Large intestine (tissue), 3 donors: ENCODE measurements around the gene OSTN. TPM values are rescaled to one million over a fixed set of nuclear protein-coding genes. Genes with fewer than 3 reads are reported as not detected.
A peak's percentile ranks its signal among the peaks of the same experiment; 100 is the strongest.
"Not testable (repeated sequence)": the region's sequence is repeated elsewhere in the genome, so short reads cannot be mapped to it uniquely, and the experiment has no call there.

Experiments
- DNase-seq, 2 donors: peaks; one replicate each; pipeline versions ENCODE4 v3.0.0 to v3.0.0-alpha.2; 2013
- H3K27ac ChIP-seq: one replicate; pipeline ENCODE4 v1.5.1; 2013; ENCODE audit warnings: low read length
- H3K27me3 ChIP-seq: 2 replicates; pipeline ENCODE4 v1.6.1; 2013; ENCODE audit warnings: low read length; ENCODE audit not compliant: control insufficient read depth, insufficient read depth
- H3K36me3 ChIP-seq: 2 replicates; pipeline ENCODE4 v1.6.1; 2013; ENCODE audit warnings: low read length; ENCODE audit not compliant: control insufficient read depth, insufficient read depth
- H3K4me1 ChIP-seq: one replicate; pipeline ENCODE4 v1.6.1; 2013; ENCODE audit warnings: low read length; ENCODE audit not compliant: control insufficient read depth, insufficient read depth
- H3K4me3 ChIP-seq: one replicate; pipeline ENCODE4 v1.5.1; 2013; ENCODE audit warnings: low read length
- H3K9me3 ChIP-seq: one replicate; pipeline ENCODE4 v1.6.1; 2013; ENCODE audit warnings: mild to moderate bottlenecking, low read depth, low read length, moderate library complexity; ENCODE audit not compliant: control insufficient read depth
- WGBS: methylation state at CpG from one replicate; pipeline ENCODE4 v1.1.5; 2013; ENCODE audit warnings: low lambda C conversion rate; ENCODE audit not compliant: insufficient coverage; 5-methylcytosine and 5-hydroxymethylcytosine counted together
- polyA plus RNA-seq: library from polyadenylated mRNA; unstranded; fragments of 120-200 nt; gene quantifications from one replicate; pipeline ENCODE4 v1.2.1, GENCODE V29; 2013

The OSTN gene
- polyA plus RNA-seq, 1 donor = 0.12 TPM

- no peaks in the 10 kb centered on the region for H3K27me3 ChIP-seq
- no peak overlapping the region for H3K4me3 ChIP-seq
- no peak for DNase-seq
- H3K4me1 ChIP-seq = no peaks in the 10 kb centered on the region
- H3K9me3 ChIP-seq = no peaks in the 10 kb centered on the region
- H3K27ac ChIP-seq = no peak overlapping the region
- H3K36me3 ChIP-seq = no peaks in the 10 kb centered on the region
- WGBS = 83% methylated on average over 1 of the region's 5 CpGs
Observed at GRCh38 chr3:191227541-191227940, 28.5 kb downstream of the OSTN start.

DNA sequence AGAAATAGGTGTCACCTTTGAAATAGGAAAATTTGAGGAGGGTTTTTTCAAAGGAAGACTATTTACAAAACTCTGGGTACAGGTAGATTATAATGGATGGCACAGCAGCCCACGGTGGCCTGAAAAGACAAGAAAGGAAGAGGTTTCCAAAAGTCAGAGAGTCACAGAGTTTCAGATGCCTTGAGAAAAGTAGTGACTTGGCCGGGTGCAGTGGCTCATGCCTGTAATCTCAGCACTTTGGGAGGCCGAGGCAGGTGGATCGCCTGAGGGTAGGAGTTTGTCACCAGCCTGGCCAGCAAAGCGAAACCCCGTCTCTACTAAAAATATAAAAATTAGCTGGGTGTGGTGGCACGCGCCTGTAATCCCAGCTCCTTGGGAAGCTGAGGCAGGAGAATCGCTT lies 35.2 kb downstream of the OSTN start:
- DNase-seq = no peak
- Histone ChIP-seq H3K36me3 (no peaks in the 10 kb centered on the region), H3K4me1 (no peaks in the 10 kb centered on the region), H3K9me3 (no peaks in the 10 kb centered on the region), H3K27ac (no peak overlapping the region), H3K27me3 (no peaks in the 10 kb centered on the region), H3K4me3 (no peak overlapping the region)
- WGBS = 60% methylated on average over 1 of the region's 9 CpGs

- H3K4me1 ChIP-seq = no peaks in the 10 kb centered on the region
- no peak for DNase-seq
- H3K27ac ChIP-seq = no peak overlapping the region
- H3K4me3 ChIP-seq = no peak overlapping the region
- no peaks in the 10 kb centered on the region for H3K27me3 ChIP-seq
- no peaks in the 10 kb centered on the region for H3K9me3 ChIP-seq
- 67% methylated on average over 3 of the region's 4 CpGs for WGBS
- H3K36me3 ChIP-seq = no peaks in the 10 kb centered on the region
Observed at GRCh38 chr3:191235331-191236314, 36.6 kb downstream of the OSTN start.

GRCh38 chr3:191236646-191237045 lies 37.6 kb downstream of the OSTN start:
- no peak overlapping the region for H3K4me3 ChIP-seq
- no peaks in the 10 kb centered on the region for H3K9me3 ChIP-seq
- WGBS = no CpG with 5 or more reads among the region's 3 CpGs
- no peaks in the 10 kb centered on the region for H3K4me1 ChIP-seq
- no peaks in the 10 kb centered on the region for H3K27me3 ChIP-seq
- no peak overlapping the region for H3K27ac ChIP-seq
- DNase-seq = no peak
- H3K36me3 ChIP-seq = no peaks in the 10 kb centered on the region

DNA sequence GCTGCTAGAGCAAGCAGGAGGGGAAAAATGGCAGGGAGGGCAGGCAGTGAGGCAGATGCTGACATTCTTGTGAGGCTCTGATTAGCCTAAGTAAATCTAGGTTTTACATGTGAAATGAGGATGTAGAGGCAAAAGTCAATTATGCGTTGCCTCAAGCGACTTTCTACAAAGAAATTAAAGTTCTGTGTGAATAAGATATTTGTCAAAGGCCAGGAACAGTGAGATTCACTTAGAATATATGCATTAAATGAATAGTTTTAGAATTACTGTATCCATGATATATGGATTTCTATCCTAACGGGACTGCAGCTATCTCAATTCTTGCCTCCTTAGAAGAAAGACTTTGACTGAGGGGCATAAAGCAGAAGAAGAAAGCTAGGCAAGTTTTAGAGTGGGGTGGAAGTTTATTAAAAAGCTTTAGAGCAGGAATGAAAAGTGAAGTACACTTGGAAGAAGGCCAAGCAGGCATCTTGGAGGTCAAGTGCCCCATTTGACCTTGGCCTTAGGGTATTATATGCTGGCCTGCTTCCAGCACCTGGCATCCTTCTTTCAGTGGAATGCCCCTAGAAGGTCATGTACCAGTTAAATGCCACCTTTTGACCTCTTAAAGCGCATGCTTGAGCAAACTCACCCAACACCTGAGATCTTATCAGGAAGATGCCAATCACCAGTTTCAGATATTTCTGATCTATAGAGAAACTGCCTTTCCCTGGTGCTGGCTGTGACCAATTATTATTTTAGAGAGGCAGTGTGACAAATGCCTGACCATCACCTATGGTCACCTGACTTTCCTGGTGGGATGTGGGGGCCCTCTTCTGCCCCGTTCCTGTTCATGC lies 38.2 kb downstream of the OSTN start:
- H3K27me3 ChIP-seq = no peaks in the 10 kb centered on the region

DNA sequence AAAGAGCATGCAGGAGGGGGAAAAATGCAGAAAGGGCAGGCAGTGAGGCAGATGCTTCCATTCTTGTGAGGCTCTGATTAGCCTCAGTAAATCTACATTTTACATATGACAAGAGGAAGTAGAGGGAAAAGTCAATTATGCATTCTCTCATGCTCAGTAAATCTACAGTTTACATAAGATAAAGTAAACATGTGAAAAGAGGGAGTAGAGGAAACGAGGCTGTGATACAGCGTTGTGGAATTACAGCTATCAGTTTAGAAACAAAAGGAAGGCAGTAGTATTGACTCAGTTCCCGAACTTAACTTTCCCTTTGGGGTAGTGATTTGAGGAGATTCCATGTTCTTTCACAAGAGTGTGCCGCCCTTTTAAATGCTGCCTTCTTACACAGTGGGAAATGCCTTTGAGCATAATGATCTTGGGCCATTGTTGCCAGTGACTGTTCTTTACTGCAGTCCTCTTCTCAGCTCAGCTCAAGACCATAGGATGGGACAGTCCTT lies 39.3 kb downstream of the OSTN start:
- DNase-seq = peak in 1 of 2 donors; percentile 3
- Histone ChIP-seq H3K27ac (no peak overlapping the region), H3K4me1 (no peaks in the 10 kb centered on the region), H3K4me3 (no peak overlapping the region), H3K27me3 (no peaks in the 10 kb centered on the region), H3K36me3 (no peaks in the 10 kb centered on the region), H3K9me3 (no peaks in the 10 kb centered on the region)
- WGBS = 33% methylated on average over 1 of the region's 4 CpGs

More for the DNA sequence above, 38.2 kb downstream of the OSTN start:
- no peaks in the 10 kb centered on the region for H3K4me1 ChIP-seq
- H3K9me3 ChIP-seq = no peaks in the 10 kb centered on the region
- WGBS = 100% methylated on average over 1 of the region's 5 CpGs
- no peak overlapping the region for H3K27ac ChIP-seq
- no peaks in the 10 kb centered on the region for H3K36me3 ChIP-seq
- H3K4me3 ChIP-seq = no peak overlapping the region
- DNase-seq = no peak

GRCh38 chr3:191239407-191240031 lies 40.5 kb downstream of the OSTN start:
- no peak overlapping the region for H3K4me3 ChIP-seq
- DNase-seq = no peak
- WGBS = no CpG with 5 or more reads among the region's 1 CpG
- no peak overlapping the region for H3K27ac ChIP-seq
- no peaks in the 10 kb centered on the region for H3K36me3 ChIP-seq
- no peaks in the 10 kb centered on the region for H3K9me3 ChIP-seq
- H3K27me3 ChIP-seq = no peaks in the 10 kb centered on the region
- no peaks in the 10 kb centered on the region for H3K4me1 ChIP-seq

- H3K36me3 ChIP-seq = no peaks in the 10 kb centered on the region
- no peak overlapping the region for H3K4me3 ChIP-seq
- DNase-seq = no peak
- H3K4me1 ChIP-seq = no peaks in the 10 kb centered on the region
- no peak overlapping the region for H3K27ac ChIP-seq
- WGBS = 100% methylated on average over 3 of the region's 5 CpGs
- no peaks in the 10 kb centered on the region for H3K27me3 ChIP-seq
- no peaks in the 10 kb centered on the region for H3K9me3 ChIP-seq
Observed at GRCh38 chr3:191240486-191240885, 41.4 kb downstream of the OSTN start.

- Histone ChIP-seq H3K4me1 (no peaks in the 10 kb centered on the region), H3K27me3 (no peaks in the 10 kb centered on the region), H3K4me3 (no peak overlapping the region), H3K36me3 (no peaks in the 10 kb centered on the region), H3K27ac (no peak overlapping the region), H3K9me3 (no peaks in the 10 kb centered on the region)
- 57% methylated on average over 1 of the region's 2 CpGs for WGBS
- no peak for DNase-seq
Observed at GRCh38 chr3:191244242-191244867, 45.3 kb downstream of the OSTN start.

- not testable (repeated sequence) for H3K4me3 ChIP-seq, H3K36me3 ChIP-seq, H3K9me3 ChIP-seq, H3K4me1 ChIP-seq, H3K27ac ChIP-seq, H3K27me3 ChIP-seq
- peak; percentile 4 to 7 for DNase-seq
- WGBS = no CpG with 5 or more reads among the region's 5 CpGs
Observed at GRCh38 chr3:191246034-191246433, 47.0 kb downstream of the OSTN start.
